K562 (cell line): ENCODE results near the gene SRPRA. TPM values are rescaled to one million over a fixed set of nuclear protein-coding genes. Genes with fewer than 3 reads are reported as not detected.

Experiments used
- HSF4 ChIP-seq: fragments of 250-450 bp; sonication (Bioruptor Pico); IDR thresholded peaks from 2 replicates; pipeline ENCODE4 v2.1.2; 2022; ENCODE audit warnings: mild to moderate bottlenecking, moderate library complexity, borderline replicate concordance
- MIER1 ChIP-seq: fragments of 450-650 bp; IDR thresholded peaks from 2 replicates; pipeline ENCODE4 v1.6.1; 2016; ENCODE audit warnings: antibody characterized with exemption, mild to moderate bottlenecking, low read depth
- MTA3 ChIP-seq: fragments of 450-650 bp; formaldehyde crosslinking; IDR thresholded peaks from 2 replicates; pipeline ENCODE4 v1.6.1; 2017; ENCODE audit warnings: mild to moderate bottlenecking, borderline replicate concordance
- ZBED1 ChIP-seq: IDR thresholded peaks from 2 replicates; pipeline ENCODE4 v1.6.1; 2014
- ZNF197 ChIP-seq: fragments of 200-800 bp; sonication (Bioruptor generic); IDR thresholded peaks from 2 replicates; pipeline ENCODE4 v1.6.1; 2016; ENCODE audit warnings: low read depth, missing genetic modification characterization, missing compliant biosample characterization
- ZNF217 ChIP-seq: sonication (generic); formaldehyde crosslinking; IDR thresholded peaks from 2 replicates; pipeline ENCODE4 v1.8.0; 2022; ENCODE audit warnings: mild to moderate bottlenecking, missing genetic modification reagents
- ZNF311 ChIP-seq: fragments of 250-450 bp; sonication (Bioruptor Pico); IDR thresholded peaks from 2 replicates; pipeline ENCODE4 v1.4.0; 2020; ENCODE audit warnings: mild to moderate bottlenecking, moderate library complexity
- polyA plus RNA-seq, 8 experiments: library from polyadenylated mRNA; depleted of rRNA in 4 of 8; stranded (reverse) in 5 of 8; unstranded in 3 of 8; fragments of >200 nt; fragmentation: Nextera tagmentation in 2 of 8; fragmentation: Illumina TruSeq in 1 of 8; extraction: Ambion mirVana in 2 of 8; extraction: Trizol in 1 of 8; gene quantifications; 2 replicates each; pipeline versions ENCODE4 v1.2.1 to v1.2.3, GENCODE V29; 2011 to 2014; ENCODE audit warnings: inconsistent platforms in 1 of 8, missing spikeins in 1 of 8
- total RNA-seq, 7 experiments: library from RNA; depleted of rRNA in 6 of 7; stranded (reverse); fragments of >200 nt in 6 of 7; fragmentation: Illumina TruSeq in 2 of 7; extraction: Trizol in 2 of 7; gene quantifications; 2 replicates each; pipeline versions ENCODE4 v1.2.1 to v1.2.3, GENCODE V29; 2011 to 2021; ENCODE audit warnings: low replicate concordance in 1 of 7
- TF ChIP-seq, protein P1 (sequence below): fragments of 450-650 bp; IDR thresholded peaks from 2 replicates; pipeline ENCODE4 v1.6.1; 2016; ENCODE audit warnings: mild to moderate bottlenecking, moderate library complexity
- TF ChIP-seq, protein P2 (sequence below): sonication (generic); formaldehyde crosslinking; IDR thresholded peaks from 2 replicates; pipeline ENCODE4 v1.8.0; 2022; ENCODE audit warnings: mild to moderate bottlenecking, missing genetic modification reagents
- TF ChIP-seq, protein P3 (sequence below): sonication (generic); formaldehyde crosslinking; IDR thresholded peaks from 2 replicates; pipeline ENCODE4 v1.8.0; 2022; ENCODE audit warnings: mild to moderate bottlenecking, missing genetic modification reagents
- TF ChIP-seq, protein P4 (sequence below): fragments of 250-450 bp; sonication (Bioruptor Pico); IDR thresholded peaks from 2 replicates; pipeline ENCODE4 v1.5.0; 2020; ENCODE audit warnings: mild to moderate bottlenecking, borderline replicate concordance

SRPRA gene
- total and polyA plus RNA-seq, 9 of the 15 experiments (the other 6 are each of a cell fraction or from before 2014, with no cell fraction given), result 33.5 to 124 (median 80.0) TPM

DNA sequence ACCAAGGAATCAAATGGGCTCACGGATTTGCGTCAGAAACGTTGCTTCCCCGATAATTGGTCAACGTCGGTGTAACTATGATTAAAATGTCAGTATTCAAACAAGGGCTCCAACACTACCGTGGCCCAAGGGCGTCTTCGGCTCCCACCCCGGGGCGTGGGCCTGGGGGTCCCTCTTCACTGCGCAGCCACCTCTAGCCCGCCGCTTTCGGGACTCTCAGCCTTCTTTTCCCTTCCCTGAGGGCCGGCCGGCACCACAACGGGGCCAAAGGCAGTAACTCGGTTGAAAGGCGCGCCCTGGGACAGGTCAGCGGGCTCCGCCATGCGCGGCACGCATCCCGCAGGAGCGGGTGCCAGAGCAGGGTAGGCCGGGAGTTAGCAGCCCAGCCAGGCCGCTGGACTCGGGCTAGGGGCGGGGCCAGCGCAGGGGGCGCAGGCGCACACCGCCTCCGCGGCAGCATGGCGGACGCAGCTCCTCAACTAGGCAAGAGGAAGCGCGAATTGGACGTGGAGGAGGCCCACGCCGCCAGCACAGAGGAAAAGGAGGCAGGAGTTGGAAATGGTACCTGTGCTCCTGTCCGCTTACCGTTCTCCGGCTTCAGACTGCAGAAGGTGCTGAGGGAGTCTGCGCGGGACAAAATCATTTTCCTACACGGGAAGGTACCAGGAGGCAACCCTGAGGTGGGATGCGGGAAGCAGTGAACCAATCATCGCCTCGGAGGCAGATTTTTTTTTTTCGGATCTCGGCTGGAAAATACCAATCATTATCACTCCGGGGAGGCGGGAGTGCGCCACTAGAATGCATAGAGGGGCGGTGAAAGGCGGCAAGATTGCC is 35.1 kb upstream of the SRPRA start, which contains the start of gene DCPS (continued):
- TF ChIP-seq, protein P1, sequence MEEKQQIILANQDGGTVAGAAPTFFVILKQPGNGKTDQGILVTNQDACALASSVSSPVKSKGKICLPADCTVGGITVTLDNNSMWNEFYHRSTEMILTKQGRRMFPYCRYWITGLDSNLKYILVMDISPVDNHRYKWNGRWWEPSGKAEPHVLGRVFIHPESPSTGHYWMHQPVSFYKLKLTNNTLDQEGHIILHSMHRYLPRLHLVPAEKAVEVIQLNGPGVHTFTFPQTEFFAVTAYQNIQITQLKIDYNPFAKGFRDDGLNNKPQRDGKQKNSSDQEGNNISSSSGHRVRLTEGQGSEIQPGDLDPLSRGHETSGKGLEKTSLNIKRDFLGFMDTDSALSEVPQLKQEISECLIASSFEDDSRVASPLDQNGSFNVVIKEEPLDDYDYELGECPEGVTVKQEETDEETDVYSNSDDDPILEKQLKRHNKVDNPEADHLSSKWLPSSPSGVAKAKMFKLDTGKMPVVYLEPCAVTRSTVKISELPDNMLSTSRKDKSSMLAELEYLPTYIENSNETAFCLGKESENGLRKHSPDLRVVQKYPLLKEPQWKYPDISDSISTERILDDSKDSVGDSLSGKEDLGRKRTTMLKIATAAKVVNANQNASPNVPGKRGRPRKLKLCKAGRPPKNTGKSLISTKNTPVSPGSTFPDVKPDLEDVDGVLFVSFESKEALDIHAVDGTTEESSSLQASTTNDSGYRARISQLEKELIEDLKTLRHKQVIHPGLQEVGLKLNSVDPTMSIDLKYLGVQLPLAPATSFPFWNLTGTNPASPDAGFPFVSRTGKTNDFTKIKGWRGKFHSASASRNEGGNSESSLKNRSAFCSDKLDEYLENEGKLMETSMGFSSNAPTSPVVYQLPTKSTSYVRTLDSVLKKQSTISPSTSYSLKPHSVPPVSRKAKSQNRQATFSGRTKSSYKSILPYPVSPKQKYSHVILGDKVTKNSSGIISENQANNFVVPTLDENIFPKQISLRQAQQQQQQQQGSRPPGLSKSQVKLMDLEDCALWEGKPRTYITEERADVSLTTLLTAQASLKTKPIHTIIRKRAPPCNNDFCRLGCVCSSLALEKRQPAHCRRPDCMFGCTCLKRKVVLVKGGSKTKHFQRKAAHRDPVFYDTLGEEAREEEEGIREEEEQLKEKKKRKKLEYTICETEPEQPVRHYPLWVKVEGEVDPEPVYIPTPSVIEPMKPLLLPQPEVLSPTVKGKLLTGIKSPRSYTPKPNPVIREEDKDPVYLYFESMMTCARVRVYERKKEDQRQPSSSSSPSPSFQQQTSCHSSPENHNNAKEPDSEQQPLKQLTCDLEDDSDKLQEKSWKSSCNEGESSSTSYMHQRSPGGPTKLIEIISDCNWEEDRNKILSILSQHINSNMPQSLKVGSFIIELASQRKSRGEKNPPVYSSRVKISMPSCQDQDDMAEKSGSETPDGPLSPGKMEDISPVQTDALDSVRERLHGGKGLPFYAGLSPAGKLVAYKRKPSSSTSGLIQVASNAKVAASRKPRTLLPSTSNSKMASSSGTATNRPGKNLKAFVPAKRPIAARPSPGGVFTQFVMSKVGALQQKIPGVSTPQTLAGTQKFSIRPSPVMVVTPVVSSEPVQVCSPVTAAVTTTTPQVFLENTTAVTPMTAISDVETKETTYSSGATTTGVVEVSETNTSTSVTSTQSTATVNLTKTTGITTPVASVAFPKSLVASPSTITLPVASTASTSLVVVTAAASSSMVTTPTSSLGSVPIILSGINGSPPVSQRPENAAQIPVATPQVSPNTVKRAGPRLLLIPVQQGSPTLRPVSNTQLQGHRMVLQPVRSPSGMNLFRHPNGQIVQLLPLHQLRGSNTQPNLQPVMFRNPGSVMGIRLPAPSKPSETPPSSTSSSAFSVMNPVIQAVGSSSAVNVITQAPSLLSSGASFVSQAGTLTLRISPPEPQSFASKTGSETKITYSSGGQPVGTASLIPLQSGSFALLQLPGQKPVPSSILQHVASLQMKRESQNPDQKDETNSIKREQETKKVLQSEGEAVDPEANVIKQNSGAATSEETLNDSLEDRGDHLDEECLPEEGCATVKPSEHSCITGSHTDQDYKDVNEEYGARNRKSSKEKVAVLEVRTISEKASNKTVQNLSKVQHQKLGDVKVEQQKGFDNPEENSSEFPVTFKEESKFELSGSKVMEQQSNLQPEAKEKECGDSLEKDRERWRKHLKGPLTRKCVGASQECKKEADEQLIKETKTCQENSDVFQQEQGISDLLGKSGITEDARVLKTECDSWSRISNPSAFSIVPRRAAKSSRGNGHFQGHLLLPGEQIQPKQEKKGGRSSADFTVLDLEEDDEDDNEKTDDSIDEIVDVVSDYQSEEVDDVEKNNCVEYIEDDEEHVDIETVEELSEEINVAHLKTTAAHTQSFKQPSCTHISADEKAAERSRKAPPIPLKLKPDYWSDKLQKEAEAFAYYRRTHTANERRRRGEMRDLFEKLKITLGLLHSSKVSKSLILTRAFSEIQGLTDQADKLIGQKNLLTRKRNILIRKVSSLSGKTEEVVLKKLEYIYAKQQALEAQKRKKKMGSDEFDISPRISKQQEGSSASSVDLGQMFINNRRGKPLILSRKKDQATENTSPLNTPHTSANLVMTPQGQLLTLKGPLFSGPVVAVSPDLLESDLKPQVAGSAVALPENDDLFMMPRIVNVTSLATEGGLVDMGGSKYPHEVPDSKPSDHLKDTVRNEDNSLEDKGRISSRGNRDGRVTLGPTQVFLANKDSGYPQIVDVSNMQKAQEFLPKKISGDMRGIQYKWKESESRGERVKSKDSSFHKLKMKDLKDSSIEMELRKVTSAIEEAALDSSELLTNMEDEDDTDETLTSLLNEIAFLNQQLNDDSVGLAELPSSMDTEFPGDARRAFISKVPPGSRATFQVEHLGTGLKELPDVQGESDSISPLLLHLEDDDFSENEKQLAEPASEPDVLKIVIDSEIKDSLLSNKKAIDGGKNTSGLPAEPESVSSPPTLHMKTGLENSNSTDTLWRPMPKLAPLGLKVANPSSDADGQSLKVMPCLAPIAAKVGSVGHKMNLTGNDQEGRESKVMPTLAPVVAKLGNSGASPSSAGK, result peak; percentile 96
- no peak for TF ChIP-seq ZNF197
- peak; percentile 81 for TF ChIP-seq MTA3
- TF ChIP-seq, protein P2, sequence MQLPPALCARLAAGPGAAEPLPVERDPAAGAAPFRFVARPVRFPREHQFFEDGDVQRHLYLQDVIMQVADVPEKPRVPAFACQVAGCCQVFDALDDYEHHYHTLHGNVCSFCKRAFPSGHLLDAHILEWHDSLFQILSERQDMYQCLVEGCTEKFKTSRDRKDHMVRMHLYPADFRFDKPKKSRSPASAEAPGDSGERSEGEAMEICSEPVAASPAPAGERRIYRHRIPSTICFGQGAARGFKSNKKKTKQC (CRISPR knock-in tag), result peak; percentile 84
- no peak for TF ChIP-seq HSF4
- no peak; the same call in 1 of the 2 replicates for TF ChIP-seq ZBED1
- TF ChIP-seq, protein P3, sequence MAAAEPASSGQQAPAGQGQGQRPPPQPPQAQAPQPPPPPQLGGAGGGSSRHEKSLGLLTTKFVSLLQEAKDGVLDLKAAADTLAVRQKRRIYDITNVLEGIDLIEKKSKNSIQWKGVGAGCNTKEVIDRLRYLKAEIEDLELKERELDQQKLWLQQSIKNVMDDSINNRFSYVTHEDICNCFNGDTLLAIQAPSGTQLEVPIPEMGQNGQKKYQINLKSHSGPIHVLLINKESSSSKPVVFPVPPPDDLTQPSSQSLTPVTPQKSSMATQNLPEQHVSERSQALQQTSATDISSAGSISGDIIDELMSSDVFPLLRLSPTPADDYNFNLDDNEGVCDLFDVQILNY (CRISPR knock-in tag), result no peak
- TF ChIP-seq ZNF217 (CRISPR knock-in tag), result no peak
- TF ChIP-seq, protein P4, sequence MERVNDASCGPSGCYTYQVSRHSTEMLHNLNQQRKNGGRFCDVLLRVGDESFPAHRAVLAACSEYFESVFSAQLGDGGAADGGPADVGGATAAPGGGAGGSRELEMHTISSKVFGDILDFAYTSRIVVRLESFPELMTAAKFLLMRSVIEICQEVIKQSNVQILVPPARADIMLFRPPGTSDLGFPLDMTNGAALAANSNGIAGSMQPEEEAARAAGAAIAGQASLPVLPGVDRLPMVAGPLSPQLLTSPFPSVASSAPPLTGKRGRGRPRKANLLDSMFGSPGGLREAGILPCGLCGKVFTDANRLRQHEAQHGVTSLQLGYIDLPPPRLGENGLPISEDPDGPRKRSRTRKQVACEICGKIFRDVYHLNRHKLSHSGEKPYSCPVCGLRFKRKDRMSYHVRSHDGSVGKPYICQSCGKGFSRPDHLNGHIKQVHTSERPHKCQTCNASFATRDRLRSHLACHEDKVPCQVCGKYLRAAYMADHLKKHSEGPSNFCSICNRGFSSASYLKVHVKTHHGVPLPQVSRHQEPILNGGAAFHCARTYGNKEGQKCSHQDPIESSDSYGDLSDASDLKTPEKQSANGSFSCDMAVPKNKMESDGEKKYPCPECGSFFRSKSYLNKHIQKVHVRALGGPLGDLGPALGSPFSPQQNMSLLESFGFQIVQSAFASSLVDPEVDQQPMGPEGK, result no peak
- no peak for TF ChIP-seq ZNF311
- no peak for TF ChIP-seq MIER1
